AG04450 (cell line): ENCODE measurements around the gene UCHL5. TPM values are rescaled to one million over a fixed set of nuclear protein-coding genes. Genes with fewer than 3 reads are reported as not detected.

ENCODE experiments used
- CTCF ChIA-PET: fragments of 300-600, 350-600 bp; formaldehyde crosslinking; extraction: SDS; loops from one replicate; lab custom pipeline; 2022; ENCODE audit warnings: antibody characterized with exemption, inconsistent platforms; lab: Charles Lee
- POLR2A ChIA-PET: fragments of 350-600 bp; formaldehyde crosslinking; extraction: SDS; loops from one replicate; lab custom pipeline; 2021; ENCODE audit warnings: antibody characterized with exemption, inconsistent platforms; lab: Yijun Ruan, JAX
- DNase-seq: peaks from one replicate; pipeline ENCODE4 v3.0.0-alpha.2; 2011; ENCODE audit warnings: low read depth, low spot score
- H3K27ac ChIP-seq: one replicate; pipeline ENCODE4 v1.5.1; 2012; ENCODE audit warnings: low read depth, low read length, control low read depth
- H3K27me3 ChIP-seq: one replicate; pipeline ENCODE4 v1.6.0; 2012; ENCODE audit warnings: low read length; ENCODE audit not compliant: control insufficient read depth, insufficient read depth
- H3K4me3 ChIP-seq: 2 replicates; pipeline ENCODE4 v1.5.1; 2011; ENCODE audit warnings: mild to moderate bottlenecking, low read depth, low read length, control low read depth
- H3K9me3 ChIP-seq: 2 replicates; pipeline ENCODE4 v1.5.1; 2012; ENCODE audit warnings: low read length; ENCODE audit not compliant: control insufficient read depth, insufficient read depth
- polyA plus RNA-seq: library from polyadenylated mRNA; depleted of rRNA; stranded (reverse); fragments of >200 nt; gene quantifications from 2 replicates; pipeline ENCODE4 v1.2.3, GENCODE V29; 2011
- TF ChIP-seq, protein P1 (sequence below): IDR thresholded peaks from 2 replicates; pipeline ENCODE4 v1.5.1; 2011; ENCODE audit warnings: low read depth, low read length, control low read depth, inconsistent platforms

The UCHL5 gene
- polyA plus RNA-seq, 1 experiment: 28.8 TPM

DNA sequence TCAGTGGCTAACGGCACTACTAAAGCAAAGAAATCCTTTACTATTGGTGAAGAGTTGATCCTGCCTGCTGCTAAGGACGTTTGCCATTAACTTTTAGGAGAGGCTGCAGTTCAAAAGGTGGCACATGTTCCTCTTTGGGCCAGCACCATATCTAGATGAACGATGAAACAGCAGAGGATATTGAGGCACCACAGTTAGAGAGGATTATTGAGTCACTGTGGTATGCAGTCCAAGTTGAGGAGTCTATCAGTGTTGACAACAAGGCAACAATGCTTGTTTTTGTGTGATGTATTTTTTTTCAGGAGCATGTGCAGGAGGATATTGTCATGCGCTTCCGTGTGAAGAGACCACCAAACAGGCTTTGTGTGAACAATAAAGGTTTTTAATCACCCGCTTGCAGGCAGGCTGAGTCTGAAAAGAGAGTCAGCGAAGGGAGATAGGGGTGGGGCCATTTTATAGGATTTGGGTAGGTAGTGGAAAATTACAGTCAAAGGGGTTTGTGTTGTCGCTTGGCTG, 80.9 kb downstream of the UCHL5 start:
- ChIA-PET POLR2A (no interaction called here), CTCF (no interaction called here)
- Histone ChIP-seq H3K4me3 (no peak overlapping the region), H3K27me3 (no peaks in the 10 kb centered on the region), H3K27ac (no peak overlapping the region), H3K9me3 (no peaks in the 10 kb centered on the region)
- TF ChIP-seq, protein P1, sequence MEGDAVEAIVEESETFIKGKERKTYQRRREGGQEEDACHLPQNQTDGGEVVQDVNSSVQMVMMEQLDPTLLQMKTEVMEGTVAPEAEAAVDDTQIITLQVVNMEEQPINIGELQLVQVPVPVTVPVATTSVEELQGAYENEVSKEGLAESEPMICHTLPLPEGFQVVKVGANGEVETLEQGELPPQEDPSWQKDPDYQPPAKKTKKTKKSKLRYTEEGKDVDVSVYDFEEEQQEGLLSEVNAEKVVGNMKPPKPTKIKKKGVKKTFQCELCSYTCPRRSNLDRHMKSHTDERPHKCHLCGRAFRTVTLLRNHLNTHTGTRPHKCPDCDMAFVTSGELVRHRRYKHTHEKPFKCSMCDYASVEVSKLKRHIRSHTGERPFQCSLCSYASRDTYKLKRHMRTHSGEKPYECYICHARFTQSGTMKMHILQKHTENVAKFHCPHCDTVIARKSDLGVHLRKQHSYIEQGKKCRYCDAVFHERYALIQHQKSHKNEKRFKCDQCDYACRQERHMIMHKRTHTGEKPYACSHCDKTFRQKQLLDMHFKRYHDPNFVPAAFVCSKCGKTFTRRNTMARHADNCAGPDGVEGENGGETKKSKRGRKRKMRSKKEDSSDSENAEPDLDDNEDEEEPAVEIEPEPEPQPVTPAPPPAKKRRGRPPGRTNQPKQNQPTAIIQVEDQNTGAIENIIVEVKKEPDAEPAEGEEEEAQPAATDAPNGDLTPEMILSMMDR: no peak
- DNase-seq: no peak

DNA sequence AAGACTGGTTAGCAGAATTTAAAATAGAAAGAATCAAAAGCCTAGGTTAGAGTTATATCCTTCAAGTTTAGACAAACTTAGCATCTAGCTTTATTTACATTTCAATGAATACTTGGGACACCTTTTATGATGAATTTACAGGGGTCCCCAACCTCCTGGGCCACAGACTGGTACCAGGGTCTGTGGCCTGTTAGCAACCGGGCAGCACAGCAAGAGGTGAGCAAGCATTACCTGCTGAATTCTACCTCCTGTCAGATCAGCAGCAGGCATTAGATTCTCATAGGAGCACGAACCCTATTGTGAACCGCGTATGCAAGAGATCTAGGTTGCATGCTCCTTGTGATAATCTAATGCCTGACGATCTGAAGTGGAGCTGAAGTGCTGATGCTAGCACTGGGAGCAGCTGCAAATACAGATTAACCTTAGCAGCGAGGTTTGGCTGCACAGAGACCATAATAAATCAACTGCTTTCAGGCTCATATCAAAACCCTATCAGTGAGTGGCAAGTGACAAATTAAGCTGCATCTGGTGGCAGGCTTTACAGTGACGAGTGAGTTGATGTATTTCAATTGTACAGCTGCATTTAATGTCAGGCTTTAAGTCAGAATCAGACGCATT, 82.0 kb downstream of the UCHL5 start:
- H3K9me3 ChIP-seq: no peaks in the 10 kb centered on the region
- DNase-seq: no peak
- H3K27ac ChIP-seq: no peak overlapping the region
- TF ChIP-seq, protein P1: no peak
- H3K27me3 ChIP-seq: no peaks in the 10 kb centered on the region
- H3K4me3 ChIP-seq: no peak overlapping the region
- ChIA-PET CTCF (no interaction called here), POLR2A (no interaction called here)

DNA sequence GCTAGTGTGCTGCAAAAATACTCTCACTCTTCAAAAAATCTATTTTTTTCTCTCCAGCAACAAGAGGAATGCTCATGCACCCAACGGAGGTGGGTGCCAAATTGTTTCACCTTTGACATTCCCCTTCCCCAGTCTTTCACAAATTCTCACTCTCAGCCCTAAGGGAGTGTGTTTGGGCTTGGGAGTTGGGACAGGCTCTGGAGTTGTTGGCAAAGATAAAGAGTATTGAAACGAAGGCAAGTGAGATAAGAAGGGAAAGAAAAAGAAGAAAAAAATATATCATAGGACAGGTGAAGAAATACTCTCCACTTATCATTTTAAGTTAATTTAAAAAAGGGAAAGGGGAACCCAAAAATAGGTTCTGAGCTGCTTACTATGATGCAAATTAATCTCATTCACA, 82.6 kb downstream of the UCHL5 start:
- H3K4me3 ChIP-seq: no peak overlapping the region
- no peaks in the 10 kb centered on the region for H3K9me3 ChIP-seq
- ChIA-PET CTCF (no interaction called here), POLR2A (interaction anchor here (0.8 kb wide), 1 partner anchor 168 kb away, joined by 3 read pairs; the partner anchor contains the start of gene RGS2)
- DNase-seq: no peak
- no peaks in the 10 kb centered on the region for H3K27me3 ChIP-seq
- no peak overlapping the region for H3K27ac ChIP-seq
- TF ChIP-seq, protein P1: no peak

DNA sequence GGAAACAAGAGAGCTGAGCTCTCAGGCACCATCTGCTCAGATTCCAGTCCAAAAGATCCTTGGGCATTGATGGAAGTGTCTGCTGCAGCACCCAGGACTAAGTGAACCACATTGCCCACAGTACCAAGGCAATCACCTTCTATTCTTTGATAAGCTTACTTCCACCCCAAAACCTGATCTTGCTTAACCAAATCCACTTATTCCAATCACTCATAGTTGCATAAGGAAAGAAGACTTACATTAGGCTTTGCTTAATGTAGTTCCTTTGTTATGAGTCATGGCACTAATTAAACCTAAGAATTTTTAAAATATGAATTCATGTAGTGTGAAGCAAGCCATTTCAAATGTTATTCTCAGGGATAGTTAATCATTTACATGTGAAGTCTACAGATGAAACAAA, 84.5 kb downstream of the UCHL5 start:
- TF ChIP-seq, protein P1: no peak
- Histone ChIP-seq H3K4me3 (no peak overlapping the region), H3K9me3 (no peaks in the 10 kb centered on the region), H3K27me3 (no peaks in the 10 kb centered on the region), H3K27ac (no peak overlapping the region)
- ChIA-PET POLR2A (no interaction called here), CTCF (no interaction called here)
- no peak for DNase-seq

DNA sequence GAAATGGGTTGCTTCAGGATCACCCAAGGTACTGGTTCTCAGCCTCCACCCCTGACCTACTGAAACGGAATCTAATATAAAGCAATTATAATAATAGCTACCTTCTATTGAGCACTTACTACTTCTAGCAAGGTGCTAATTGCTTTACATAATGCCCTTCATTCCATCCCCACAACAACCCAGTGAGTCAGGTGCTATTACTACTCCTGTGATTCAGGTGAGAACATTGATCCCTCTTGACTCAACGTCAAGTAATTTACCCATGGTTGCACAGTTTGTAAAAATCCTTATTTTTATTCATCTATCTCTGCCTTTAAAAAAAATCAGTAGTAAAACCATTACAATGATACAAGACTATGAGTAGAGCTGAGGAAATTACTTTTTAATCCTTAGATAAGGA, 85.2 kb downstream of the UCHL5 start:
- DNase-seq: no peak
- POLR2A ChIA-PET: no interaction called here
- CTCF ChIA-PET: interaction anchor here (0.5 to 1.0 kb wide), 3 partner anchors 17 to 45 kb away, joined by 3 to 4 read pairs (median 3); no protein-coding TSS in a partner anchor
- Histone ChIP-seq H3K27ac (no peak overlapping the region), H3K9me3 (no peaks in the 10 kb centered on the region), H3K4me3 (no peak overlapping the region), H3K27me3 (no peaks in the 10 kb centered on the region)
- TF ChIP-seq, protein P1: no peak
